RKO (cell line): ENCODE measurements around the gene DYNC1I1.

Source experiments
- DNase-seq: peaks from one replicate; pipeline ENCODE4 v3.0.0-alpha.2; 2016; ENCODE audit warnings: low spot score

DYNC1I1 gene

DNA sequence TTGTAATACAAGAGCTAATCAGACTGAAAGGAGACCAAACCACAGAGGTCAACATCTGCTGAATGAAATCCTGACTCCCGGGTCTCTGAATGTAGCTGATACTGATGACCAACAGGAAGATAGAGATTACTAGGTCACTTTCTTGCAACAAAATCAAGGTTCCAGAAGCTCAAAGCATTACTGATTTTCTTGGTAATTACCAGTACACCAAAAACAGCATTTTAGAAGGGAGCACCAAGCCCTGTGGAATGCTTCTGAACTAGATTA is 371.8 kb downstream of the DYNC1I1 start:
- DNase-seq: no peak
